Stimulated activated naive CD8-positive, alpha-beta T cell treated with anti-CD3 and anti-CD28 coated beads, Interleukin-15, Interleukin-2, amounts not matched to agents 100 ng/mL and 50 ng/mL, for 24 hours (primary cell): ENCODE results near the gene FAM151B.
"Not testable (repeated sequence)": the region's sequence is repeated elsewhere in the genome, so short reads cannot be mapped to it uniquely, and the experiment has no call there.

ENCODE experiments used
- H3K27ac Mint-ChIP-seq: one replicate; pipeline ENCODE4 v1.8.0; 2021; ENCODE audit warnings: mild to moderate bottlenecking, mixed read lengths
- H3K27me3 Mint-ChIP-seq: one replicate; pipeline ENCODE4 v1.8.0; 2021; ENCODE audit warnings: mixed read lengths
- H3K36me3 Mint-ChIP-seq: one replicate; pipeline ENCODE4 v1.8.0; 2021; ENCODE audit warnings: low read depth, mixed read lengths
- H3K4me1 Mint-ChIP-seq: one replicate; pipeline ENCODE4 v1.8.0; 2021; ENCODE audit warnings: low read depth, mixed read lengths
- H3K4me3 Mint-ChIP-seq: one replicate; pipeline ENCODE4 v1.8.0; 2021; ENCODE audit warnings: mild to moderate bottlenecking, mixed read lengths
- H3K9me3 Mint-ChIP-seq: one replicate; pipeline ENCODE4 v1.8.0; 2021; ENCODE audit warnings: mixed read lengths

FAM151B gene

GRCh38 chr5:80555099-80555498 is 67.2 kb downstream of the FAM151B start:
- Mint-ChIP-seq H3K27ac (no peak overlapping the region), H3K9me3 (no peaks in the 10 kb centered on the region), H3K27me3 (peaks cover 50% of the 10 kb centered on the region), H3K4me1 (no peaks in the 10 kb centered on the region), H3K36me3 (no peaks in the 10 kb centered on the region), H3K4me3 (no peak overlapping the region)

- no peaks in the 10 kb centered on the region for H3K4me1 Mint-ChIP-seq
- H3K27ac Mint-ChIP-seq = no peak overlapping the region
- no peaks in the 10 kb centered on the region for H3K9me3 Mint-ChIP-seq
- no peaks in the 10 kb centered on the region for H3K36me3 Mint-ChIP-seq
- no peak overlapping the region for H3K4me3 Mint-ChIP-seq
- peaks cover 41% of the 10 kb centered on the region for H3K27me3 Mint-ChIP-seq
These were observed 71.3 kb downstream of the FAM151B start for GRCh38 chr5:80559244-80559643.

- Mint-ChIP-seq H3K27me3 (peaks cover 42% of the 10 kb centered on the region), H3K27ac (no peak overlapping the region), H3K9me3 (no peaks in the 10 kb centered on the region), H3K36me3 (no peaks in the 10 kb centered on the region), H3K4me3 (no peak overlapping the region), H3K4me1 (peaks cover under 1% of the 10 kb centered on the region)
These were observed 77.4 kb downstream of the FAM151B start for GRCh38 chr5:80565330-80565729.

- Mint-ChIP-seq H3K4me1 (peaks cover 2% of the 10 kb centered on the region), H3K27ac (no peak overlapping the region), H3K4me3 (no peak overlapping the region), H3K27me3 (peaks cover 49% of the 10 kb centered on the region), H3K36me3 (no peaks in the 10 kb centered on the region), H3K9me3 (no peaks in the 10 kb centered on the region)
These were observed 78.9 kb downstream of the FAM151B start for GRCh38 chr5:80566711-80567259.

- no peak overlapping the region for H3K4me3 Mint-ChIP-seq
- no peaks in the 10 kb centered on the region for H3K9me3 Mint-ChIP-seq
- H3K27me3 Mint-ChIP-seq = peaks cover 64% of the 10 kb centered on the region
These were observed 80.4 kb downstream of the FAM151B start for GRCh38 chr5:80568251-80568650.

GRCh38 chr5:80569086-80569960 is 81.4 kb downstream of the FAM151B start:
- H3K27me3 Mint-ChIP-seq = peaks cover 64% of the 10 kb centered on the region
- H3K4me3 Mint-ChIP-seq = no peak overlapping the region

More at GRCh38 chr5:80568251-80568650, 80.4 kb downstream of the FAM151B start:
- Mint-ChIP-seq H3K27ac (no peak overlapping the region), H3K4me1 (peaks cover 2% of the 10 kb centered on the region), H3K36me3 (no peaks in the 10 kb centered on the region)

GRCh38 chr5:80569961-80570786 is 82.3 kb downstream of the FAM151B start, which contains the start of gene ANKRD34B:
Gene ANKRD34B (minus strand): TSS chr5:80570280. CDS start chr5:80560019, 10,261 bp downstream.
- Mint-ChIP-seq H3K4me3 (peak within 1 kb of the TSS; percentile 52), H3K27me3 (peaks cover 69% of the 10 kb centered on the region), H3K36me3 (no peaks in the 10 kb centered on the region), H3K4me1 (peaks cover 2% of the 10 kb centered on the region), H3K9me3 (no peaks in the 10 kb centered on the region), H3K27ac (no peak within 1 kb of the TSS)

More at GRCh38 chr5:80569086-80569960, 81.4 kb downstream of the FAM151B start:
- Mint-ChIP-seq H3K4me1 (peaks cover 2% of the 10 kb centered on the region), H3K27ac (no peak overlapping the region), H3K36me3 (no peaks in the 10 kb centered on the region), H3K9me3 (no peaks in the 10 kb centered on the region)

- Mint-ChIP-seq H3K36me3 (no peaks in the 10 kb centered on the region), H3K27ac (no peak overlapping the region), H3K27me3 (peaks cover 72% of the 10 kb centered on the region), H3K4me1 (peaks cover 2% of the 10 kb centered on the region), H3K9me3 (no peaks in the 10 kb centered on the region), H3K4me3 (no peak overlapping the region)
These were observed 85.2 kb downstream of the FAM151B start for GRCh38 chr5:80573062-80573461.

GRCh38 chr5:80576383-80576782 is 88.5 kb downstream of the FAM151B start:
- no peaks in the 10 kb centered on the region for H3K4me1 Mint-ChIP-seq
- no peak overlapping the region for H3K27ac Mint-ChIP-seq
- H3K4me3 Mint-ChIP-seq = no peak overlapping the region
- no peaks in the 10 kb centered on the region for H3K36me3 Mint-ChIP-seq
- peaks cover 4% of the 10 kb centered on the region for H3K9me3 Mint-ChIP-seq
- H3K27me3 Mint-ChIP-seq = peaks cover 55% of the 10 kb centered on the region

GRCh38 chr5:80577707-80578106 is 89.8 kb downstream of the FAM151B start:
- H3K36me3 Mint-ChIP-seq = no peaks in the 10 kb centered on the region
- peaks cover 4% of the 10 kb centered on the region for H3K9me3 Mint-ChIP-seq
- H3K4me3 Mint-ChIP-seq = no peak overlapping the region
- H3K4me1 Mint-ChIP-seq = no peaks in the 10 kb centered on the region
- peaks cover 46% of the 10 kb centered on the region for H3K27me3 Mint-ChIP-seq
- H3K27ac Mint-ChIP-seq = no peak overlapping the region

GRCh38 chr5:80579050-80579449 is 91.2 kb downstream of the FAM151B start:
- H3K4me1 Mint-ChIP-seq = no peaks in the 10 kb centered on the region
- peaks cover 42% of the 10 kb centered on the region for H3K27me3 Mint-ChIP-seq
- H3K4me3 Mint-ChIP-seq = no peak overlapping the region
- H3K36me3 Mint-ChIP-seq = no peaks in the 10 kb centered on the region
- H3K27ac Mint-ChIP-seq = no peak overlapping the region
- peaks cover 4% of the 10 kb centered on the region for H3K9me3 Mint-ChIP-seq

- not testable (repeated sequence) for H3K4me3 Mint-ChIP-seq, H3K27ac Mint-ChIP-seq, H3K36me3 Mint-ChIP-seq, H3K9me3 Mint-ChIP-seq, H3K4me1 Mint-ChIP-seq
- H3K27me3 Mint-ChIP-seq = peaks cover 35% of the 10 kb centered on the region
These were observed 92.4 kb downstream of the FAM151B start for GRCh38 chr5:80580291-80580690.

- Mint-ChIP-seq H3K27ac (no peak overlapping the region), H3K9me3 (peaks cover 2% of the 10 kb centered on the region), H3K27me3 (peaks cover 12% of the 10 kb centered on the region), H3K36me3 (no peaks in the 10 kb centered on the region), H3K4me1 (no peaks in the 10 kb centered on the region), H3K4me3 (no peak overlapping the region)
These were observed 96.9 kb downstream of the FAM151B start for GRCh38 chr5:80584770-80585169.

- no peaks in the 10 kb centered on the region for H3K4me1 Mint-ChIP-seq
- H3K27me3 Mint-ChIP-seq = peaks cover 12% of the 10 kb centered on the region
- no peak overlapping the region for H3K4me3 Mint-ChIP-seq
- no peaks in the 10 kb centered on the region for H3K36me3 Mint-ChIP-seq
- no peak overlapping the region for H3K27ac Mint-ChIP-seq
- H3K9me3 Mint-ChIP-seq = no peaks in the 10 kb centered on the region
These were observed 101.1 kb downstream of the FAM151B start for GRCh38 chr5:80588858-80589540.
